SK-N-SH (cell line): Measurements from ENCODE around the gene PDGFC.

Experiments
- EP300 ChIP-seq, 2 experiments: IDR thresholded peaks; 2 replicates each; pipeline versions ENCODE4 v1.4.0 to v1.6.1; 2012; ENCODE audit warnings: borderline replicate concordance in 1 of 2, low read depth in 1 of 2, low read length in 1 of 2
- EZH2phosphoT487 ChIP-seq: fragments of 200-600 bp; sonication (generic); IDR thresholded peaks from 2 replicates; pipeline ENCODE4 v1.6.1; 2017; ENCODE audit warnings: low read depth, mixed run types, mild to moderate bottlenecking, antibody characterized with exemption, moderate library complexity, borderline replicate concordance
- FOXM1 ChIP-seq: IDR thresholded peaks from 2 replicates; pipeline ENCODE4 v1.4.0; 2012; ENCODE audit warnings: low read depth, mild to moderate bottlenecking
- MEF2A ChIP-seq: IDR thresholded peaks from 2 replicates; pipeline ENCODE4 v1.4.0; 2012; ENCODE audit warnings: low read depth, borderline replicate concordance
- SIN3A ChIP-seq: IDR thresholded peaks from 2 replicates; pipeline ENCODE4 v1.6.1; 2012; ENCODE audit warnings: low read depth, mild to moderate bottlenecking, low read length, moderate library complexity, borderline replicate concordance
- YY1 ChIP-seq: IDR thresholded peaks from 2 replicates; pipeline ENCODE4 v1.4.0; 2012; ENCODE audit warnings: low read depth, mild to moderate bottlenecking
- TF ChIP-seq, protein P1 (sequence below): fragments of 200-600 bp; sonication (generic); IDR thresholded peaks from 2 replicates; pipeline ENCODE4 v1.6.1; 2017; ENCODE audit warnings: antibody characterized with exemption, mild to moderate bottlenecking, moderate library complexity
- TF ChIP-seq, protein P2 (sequence below): IDR thresholded peaks from 2 replicates; pipeline ENCODE4 v1.6.1; 2012; ENCODE audit warnings: mild to moderate bottlenecking, low read depth, low read length, moderate library complexity
- TF ChIP-seq, protein P3 (sequence below): IDR thresholded peaks from 2 replicates; pipeline ENCODE4 v1.4.0; 2012; ENCODE audit warnings: low read depth
- TF ChIP-seq, protein P4 (sequence below): fragments of 150-350 bp; IDR thresholded peaks from 2 replicates; pipeline ENCODE4 v1.6.1; 2017; ENCODE audit warnings: antibody characterized with exemption, low read length, low read depth, borderline replicate concordance

DNA sequence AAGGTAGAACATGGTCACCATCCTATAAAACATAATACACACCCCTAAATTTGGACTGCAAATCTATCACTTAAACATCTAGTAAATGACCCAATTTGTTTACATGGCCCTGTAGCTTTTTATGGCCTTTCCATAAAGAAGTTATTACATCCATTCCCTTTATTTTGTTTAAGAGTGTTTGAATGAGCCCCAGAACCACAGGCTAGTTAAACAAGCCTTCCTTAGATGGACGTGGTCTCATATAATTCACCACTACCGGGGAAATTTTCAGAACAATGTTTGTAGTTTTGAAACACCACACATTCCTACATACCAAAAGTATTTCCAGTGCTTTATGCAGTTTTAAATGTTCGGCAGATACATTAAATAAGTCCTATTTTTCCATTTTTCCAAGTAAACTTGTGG lies 12.3 kb downstream of the PDGFC start:
- TF ChIP-seq, protein P1, sequence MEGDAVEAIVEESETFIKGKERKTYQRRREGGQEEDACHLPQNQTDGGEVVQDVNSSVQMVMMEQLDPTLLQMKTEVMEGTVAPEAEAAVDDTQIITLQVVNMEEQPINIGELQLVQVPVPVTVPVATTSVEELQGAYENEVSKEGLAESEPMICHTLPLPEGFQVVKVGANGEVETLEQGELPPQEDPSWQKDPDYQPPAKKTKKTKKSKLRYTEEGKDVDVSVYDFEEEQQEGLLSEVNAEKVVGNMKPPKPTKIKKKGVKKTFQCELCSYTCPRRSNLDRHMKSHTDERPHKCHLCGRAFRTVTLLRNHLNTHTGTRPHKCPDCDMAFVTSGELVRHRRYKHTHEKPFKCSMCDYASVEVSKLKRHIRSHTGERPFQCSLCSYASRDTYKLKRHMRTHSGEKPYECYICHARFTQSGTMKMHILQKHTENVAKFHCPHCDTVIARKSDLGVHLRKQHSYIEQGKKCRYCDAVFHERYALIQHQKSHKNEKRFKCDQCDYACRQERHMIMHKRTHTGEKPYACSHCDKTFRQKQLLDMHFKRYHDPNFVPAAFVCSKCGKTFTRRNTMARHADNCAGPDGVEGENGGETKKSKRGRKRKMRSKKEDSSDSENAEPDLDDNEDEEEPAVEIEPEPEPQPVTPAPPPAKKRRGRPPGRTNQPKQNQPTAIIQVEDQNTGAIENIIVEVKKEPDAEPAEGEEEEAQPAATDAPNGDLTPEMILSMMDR = no peak
- TF ChIP-seq EP300 (IDR thresholded peaks at IDR 0.05; ENCODE audit: borderline replicate concordance in 1 of 2, low read depth in 1 of 2, low read length in 1 of 2) (no peak), FOXM1 (no peak), EZH2phosphoT487 (no peak), YY1 (no peak), SIN3A (no peak), MEF2A (no peak)
- TF ChIP-seq, protein P2, sequence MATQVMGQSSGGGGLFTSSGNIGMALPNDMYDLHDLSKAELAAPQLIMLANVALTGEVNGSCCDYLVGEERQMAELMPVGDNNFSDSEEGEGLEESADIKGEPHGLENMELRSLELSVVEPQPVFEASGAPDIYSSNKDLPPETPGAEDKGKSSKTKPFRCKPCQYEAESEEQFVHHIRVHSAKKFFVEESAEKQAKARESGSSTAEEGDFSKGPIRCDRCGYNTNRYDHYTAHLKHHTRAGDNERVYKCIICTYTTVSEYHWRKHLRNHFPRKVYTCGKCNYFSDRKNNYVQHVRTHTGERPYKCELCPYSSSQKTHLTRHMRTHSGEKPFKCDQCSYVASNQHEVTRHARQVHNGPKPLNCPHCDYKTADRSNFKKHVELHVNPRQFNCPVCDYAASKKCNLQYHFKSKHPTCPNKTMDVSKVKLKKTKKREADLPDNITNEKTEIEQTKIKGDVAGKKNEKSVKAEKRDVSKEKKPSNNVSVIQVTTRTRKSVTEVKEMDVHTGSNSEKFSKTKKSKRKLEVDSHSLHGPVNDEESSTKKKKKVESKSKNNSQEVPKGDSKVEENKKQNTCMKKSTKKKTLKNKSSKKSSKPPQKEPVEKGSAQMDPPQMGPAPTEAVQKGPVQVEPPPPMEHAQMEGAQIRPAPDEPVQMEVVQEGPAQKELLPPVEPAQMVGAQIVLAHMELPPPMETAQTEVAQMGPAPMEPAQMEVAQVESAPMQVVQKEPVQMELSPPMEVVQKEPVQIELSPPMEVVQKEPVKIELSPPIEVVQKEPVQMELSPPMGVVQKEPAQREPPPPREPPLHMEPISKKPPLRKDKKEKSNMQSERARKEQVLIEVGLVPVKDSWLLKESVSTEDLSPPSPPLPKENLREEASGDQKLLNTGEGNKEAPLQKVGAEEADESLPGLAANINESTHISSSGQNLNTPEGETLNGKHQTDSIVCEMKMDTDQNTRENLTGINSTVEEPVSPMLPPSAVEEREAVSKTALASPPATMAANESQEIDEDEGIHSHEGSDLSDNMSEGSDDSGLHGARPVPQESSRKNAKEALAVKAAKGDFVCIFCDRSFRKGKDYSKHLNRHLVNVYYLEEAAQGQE = no peak
- TF ChIP-seq, protein P3, sequence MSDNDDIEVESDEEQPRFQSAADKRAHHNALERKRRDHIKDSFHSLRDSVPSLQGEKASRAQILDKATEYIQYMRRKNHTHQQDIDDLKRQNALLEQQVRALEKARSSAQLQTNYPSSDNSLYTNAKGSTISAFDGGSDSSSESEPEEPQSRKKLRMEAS = no peak
- TF ChIP-seq, protein P4, sequence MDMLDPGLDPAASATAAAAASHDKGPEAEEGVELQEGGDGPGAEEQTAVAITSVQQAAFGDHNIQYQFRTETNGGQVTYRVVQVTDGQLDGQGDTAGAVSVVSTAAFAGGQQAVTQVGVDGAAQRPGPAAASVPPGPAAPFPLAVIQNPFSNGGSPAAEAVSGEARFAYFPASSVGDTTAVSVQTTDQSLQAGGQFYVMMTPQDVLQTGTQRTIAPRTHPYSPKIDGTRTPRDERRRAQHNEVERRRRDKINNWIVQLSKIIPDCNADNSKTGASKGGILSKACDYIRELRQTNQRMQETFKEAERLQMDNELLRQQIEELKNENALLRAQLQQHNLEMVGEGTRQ = no peak
